ENCODE data around the gene TPD52L1. TPM values are rescaled to one million over a fixed set of nuclear protein-coding genes. Genes with fewer than 3 reads are reported as not detected.

Gene TPD52L1
- polyA plus RNA-seq, 12 donors, result 27.7 to 64.9 (median 48.9) TPM; not detected in 1

GRCh38 chr6:125302840-125303511 lies 149.4 kb downstream of the TPD52L1 start:
- DNase-seq, result no peak

GRCh38 chr6:125303512-125303854 lies 149.9 kb downstream of the TPD52L1 start:
- no peak for DNase-seq

- no peak for DNase-seq
These were observed 151.5 kb downstream of the TPD52L1 start for GRCh38 chr6:125304970-125305660.

GRCh38 chr6:125306756-125307149 lies 153.2 kb downstream of the TPD52L1 start:
- no peak for DNase-seq

- no peak for DNase-seq
These were observed 153.7 kb downstream of the TPD52L1 start for GRCh38 chr6:125307150-125307838.

- DNase-seq, result no peak
These were observed 154.5 kb downstream of the TPD52L1 start for GRCh38 chr6:125307964-125308615.

GRCh38 chr6:125310994-125311649 lies 157.5 kb downstream of the TPD52L1 start:
- DNase-seq, result peak; percentile 63

GRCh38 chr6:125312478-125312877 lies 158.9 kb downstream of the TPD52L1 start:
- no peak for DNase-seq

- no peak for DNase-seq
These were observed 159.4 kb downstream of the TPD52L1 start for GRCh38 chr6:125312950-125313349.

Other genes starting within 250 kb of the TPD52L1 start
- gene RNF217, start 191.3 kb upstream of the TPD52L1 start, polyA plus RNA-seq (ENCODE audit: insufficient read length in 12 of 12), result 10 to 100 TPM in 11 of 12 donors, not detected in 1; 32.6 to 78.8 (median 50.6) TPM
- 10 to 100 TPM in 11 of 12 donors, not detected in 1; 51.3 to 66.9 (median 58.3) TPM for gene HDDC2, start 148.2 kb downstream of the TPD52L1 start, polyA plus RNA-seq (ENCODE audit: insufficient read length in 12 of 12)

All from muscle of arm (tissue), 12 donors.